IMR-90 (cell line): ENCODE data around the gene SERINC3.

Source experiments
- POLR2A ChIP-seq: IDR thresholded peaks from 2 replicates; pipeline ENCODE4 v1.6.1; 2012; ENCODE audit warnings: mild to moderate bottlenecking, low read depth, low read length
- TF ChIP-seq, protein P1 (sequence below): fragments of 150-350 bp; IDR thresholded peaks from 2 replicates; pipeline ENCODE4 v1.6.1; 2016; ENCODE audit warnings: low read depth, mild to moderate bottlenecking, low read length, moderate library complexity, borderline replicate concordance
- TF ChIP-seq, protein P2 (sequence below): conservative IDR thresholded peaks from 2 replicates; pipeline ENCODE4 v1.5.1; 2012; ENCODE audit warnings: mild to moderate bottlenecking, low read depth, low read length, improper control_type of control experiment

DNA sequence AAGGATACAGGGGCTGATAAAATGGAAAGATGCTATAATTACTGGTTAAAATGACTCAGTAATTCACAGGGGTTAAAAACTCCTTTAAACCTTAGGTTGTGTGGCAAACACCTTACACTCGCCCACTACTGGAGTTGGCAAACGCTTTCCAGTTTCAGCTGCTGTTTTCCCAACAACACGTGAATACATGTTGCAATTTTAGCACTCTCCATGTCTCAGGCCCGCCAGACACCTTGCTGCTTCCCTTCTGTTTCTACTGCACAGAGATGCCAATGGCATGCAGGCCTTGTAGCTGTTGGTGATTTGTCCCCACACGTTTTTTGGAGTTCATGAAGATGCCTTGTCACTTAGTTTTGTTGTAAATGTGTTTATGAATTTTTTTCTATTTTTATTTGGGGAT, 51.5 kb downstream of the SERINC3 start:
- TF ChIP-seq, protein P1, sequence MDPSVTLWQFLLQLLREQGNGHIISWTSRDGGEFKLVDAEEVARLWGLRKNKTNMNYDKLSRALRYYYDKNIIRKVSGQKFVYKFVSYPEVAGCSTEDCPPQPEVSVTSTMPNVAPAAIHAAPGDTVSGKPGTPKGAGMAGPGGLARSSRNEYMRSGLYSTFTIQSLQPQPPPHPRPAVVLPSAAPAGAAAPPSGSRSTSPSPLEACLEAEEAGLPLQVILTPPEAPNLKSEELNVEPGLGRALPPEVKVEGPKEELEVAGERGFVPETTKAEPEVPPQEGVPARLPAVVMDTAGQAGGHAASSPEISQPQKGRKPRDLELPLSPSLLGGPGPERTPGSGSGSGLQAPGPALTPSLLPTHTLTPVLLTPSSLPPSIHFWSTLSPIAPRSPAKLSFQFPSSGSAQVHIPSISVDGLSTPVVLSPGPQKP, result no peak
- TF ChIP-seq, protein P2, sequence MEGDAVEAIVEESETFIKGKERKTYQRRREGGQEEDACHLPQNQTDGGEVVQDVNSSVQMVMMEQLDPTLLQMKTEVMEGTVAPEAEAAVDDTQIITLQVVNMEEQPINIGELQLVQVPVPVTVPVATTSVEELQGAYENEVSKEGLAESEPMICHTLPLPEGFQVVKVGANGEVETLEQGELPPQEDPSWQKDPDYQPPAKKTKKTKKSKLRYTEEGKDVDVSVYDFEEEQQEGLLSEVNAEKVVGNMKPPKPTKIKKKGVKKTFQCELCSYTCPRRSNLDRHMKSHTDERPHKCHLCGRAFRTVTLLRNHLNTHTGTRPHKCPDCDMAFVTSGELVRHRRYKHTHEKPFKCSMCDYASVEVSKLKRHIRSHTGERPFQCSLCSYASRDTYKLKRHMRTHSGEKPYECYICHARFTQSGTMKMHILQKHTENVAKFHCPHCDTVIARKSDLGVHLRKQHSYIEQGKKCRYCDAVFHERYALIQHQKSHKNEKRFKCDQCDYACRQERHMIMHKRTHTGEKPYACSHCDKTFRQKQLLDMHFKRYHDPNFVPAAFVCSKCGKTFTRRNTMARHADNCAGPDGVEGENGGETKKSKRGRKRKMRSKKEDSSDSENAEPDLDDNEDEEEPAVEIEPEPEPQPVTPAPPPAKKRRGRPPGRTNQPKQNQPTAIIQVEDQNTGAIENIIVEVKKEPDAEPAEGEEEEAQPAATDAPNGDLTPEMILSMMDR, result no peak
- TF ChIP-seq POLR2A, result no peak
